HL-60/S4 treated with phorbol 12-myristate 13-acetate at 8.2 ng/mL for 4 days and 3 days (cell line): ENCODE measurements around the gene DES.

ENCODE experiments used
- in situ Hi-C: fragments of 300-500 bp; cut with MboI; formaldehyde crosslinking; loops from 2 replicates; pipeline ENCODE4 v1.15.0; 2022; ENCODE audit warnings: low sequenced_read_pairs

DES gene

DNA sequence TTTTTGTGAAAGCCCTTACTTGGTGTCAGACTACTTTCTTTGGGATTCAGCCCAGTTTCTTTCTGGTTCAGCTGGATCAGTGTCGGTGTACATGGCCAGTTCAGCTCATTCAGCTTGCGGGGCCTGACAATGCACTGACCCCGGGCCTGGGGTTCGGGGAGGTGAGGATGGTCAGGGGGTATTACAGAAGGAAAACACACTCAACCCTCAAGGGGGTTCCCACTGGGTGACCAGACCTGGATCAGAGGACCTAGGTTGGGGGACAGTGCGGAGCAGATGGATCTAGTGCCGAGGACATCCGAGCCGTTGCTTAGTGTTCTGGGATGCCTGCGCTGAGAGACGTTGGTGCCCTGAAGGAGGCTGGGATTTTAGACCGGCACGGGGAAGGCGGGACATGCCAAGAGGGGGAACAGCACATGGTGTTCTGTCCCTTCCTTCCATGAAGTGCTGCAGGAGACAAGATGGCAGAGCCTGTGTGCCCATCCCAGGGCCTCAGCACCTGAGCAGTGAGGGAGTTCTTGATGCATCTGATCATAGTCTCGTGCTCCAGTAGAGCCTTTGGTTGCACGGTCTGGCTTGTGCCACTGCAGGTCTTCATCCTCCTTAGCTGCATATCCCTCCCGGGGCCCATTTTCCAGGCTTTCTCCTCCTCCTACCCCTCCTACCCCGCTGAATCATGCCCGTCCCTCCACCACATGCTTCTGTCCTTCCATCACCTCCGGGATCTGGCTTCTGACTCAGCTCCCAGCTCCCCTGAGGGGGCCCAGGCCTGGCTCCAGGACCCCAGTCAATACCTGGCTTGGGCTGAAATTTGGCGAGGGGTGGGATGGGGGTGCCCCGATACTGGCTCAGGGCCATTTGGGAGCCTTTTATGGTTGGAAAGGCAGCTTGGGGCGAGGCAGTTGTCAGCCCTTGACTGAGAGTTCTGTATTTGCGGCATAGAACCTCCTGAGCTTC is 34.5 kb downstream of the DES start:
- in situ Hi-C loops = no loop called here

DNA sequence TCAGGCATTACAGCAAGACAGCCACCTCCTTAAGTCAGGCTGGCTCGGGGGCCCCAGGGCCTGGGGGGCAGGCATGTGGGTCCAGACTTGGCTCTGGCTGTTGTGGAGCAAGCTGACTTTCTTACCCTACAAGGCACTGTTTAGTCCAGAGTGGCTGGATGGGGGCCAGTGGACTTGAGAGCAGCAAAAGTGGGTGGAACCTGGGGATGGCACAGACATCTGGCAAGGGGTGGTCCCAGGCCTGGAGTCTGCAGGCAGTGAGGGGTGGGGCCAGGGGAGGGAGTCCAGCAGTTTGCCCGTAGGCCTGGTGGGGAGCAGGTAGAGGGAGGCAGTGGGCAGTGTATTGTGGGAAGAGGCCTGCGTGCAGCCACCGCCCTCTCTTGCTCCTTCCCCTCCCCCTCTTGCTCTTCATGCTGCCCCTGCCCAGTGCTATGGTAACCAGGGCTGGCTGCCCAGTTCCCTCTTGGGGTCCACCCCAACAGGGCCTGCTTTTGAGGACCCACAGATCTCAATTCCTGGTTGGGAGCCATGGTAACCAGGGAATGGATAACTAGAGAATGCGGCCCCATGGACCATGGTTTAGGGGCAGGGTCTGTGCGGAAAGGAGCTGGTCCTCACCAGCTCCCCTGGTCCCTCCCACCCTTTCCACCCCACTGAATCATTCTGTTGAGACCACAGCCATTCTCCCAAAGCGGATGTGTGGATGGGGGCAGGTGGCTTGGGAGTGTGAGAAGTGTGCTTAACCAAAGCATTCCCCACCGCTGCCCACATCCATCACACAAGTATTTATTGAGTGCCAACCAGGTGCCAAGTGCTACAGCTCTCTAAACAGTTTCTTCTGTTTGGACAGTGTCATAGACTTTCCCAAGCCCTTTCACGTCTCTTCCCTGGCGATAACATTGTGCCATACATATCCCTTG is 35.8 kb downstream of the DES start:
- in situ Hi-C loops = no loop called here

DNA sequence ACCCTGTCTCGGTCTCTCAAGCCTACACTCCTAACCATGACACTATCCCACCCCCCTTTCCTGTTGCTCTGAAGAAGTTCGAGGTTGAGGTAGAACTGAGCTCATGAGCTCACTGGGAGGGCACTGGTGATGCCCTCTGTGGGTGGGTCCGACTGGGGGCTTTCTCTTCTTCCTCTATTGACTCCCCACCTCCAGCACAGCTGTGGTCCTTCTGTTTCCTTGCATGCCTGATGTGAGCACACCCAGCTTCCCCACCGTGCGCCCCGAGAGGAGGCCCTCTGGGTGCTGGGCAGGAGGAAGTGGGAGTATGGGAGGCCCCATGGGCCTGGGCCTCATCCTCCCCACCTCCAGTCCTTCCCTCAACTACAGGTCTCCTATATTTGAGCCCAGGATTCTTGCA is 37.4 kb downstream of the DES start:
- in situ Hi-C loops = no loop called here

DNA sequence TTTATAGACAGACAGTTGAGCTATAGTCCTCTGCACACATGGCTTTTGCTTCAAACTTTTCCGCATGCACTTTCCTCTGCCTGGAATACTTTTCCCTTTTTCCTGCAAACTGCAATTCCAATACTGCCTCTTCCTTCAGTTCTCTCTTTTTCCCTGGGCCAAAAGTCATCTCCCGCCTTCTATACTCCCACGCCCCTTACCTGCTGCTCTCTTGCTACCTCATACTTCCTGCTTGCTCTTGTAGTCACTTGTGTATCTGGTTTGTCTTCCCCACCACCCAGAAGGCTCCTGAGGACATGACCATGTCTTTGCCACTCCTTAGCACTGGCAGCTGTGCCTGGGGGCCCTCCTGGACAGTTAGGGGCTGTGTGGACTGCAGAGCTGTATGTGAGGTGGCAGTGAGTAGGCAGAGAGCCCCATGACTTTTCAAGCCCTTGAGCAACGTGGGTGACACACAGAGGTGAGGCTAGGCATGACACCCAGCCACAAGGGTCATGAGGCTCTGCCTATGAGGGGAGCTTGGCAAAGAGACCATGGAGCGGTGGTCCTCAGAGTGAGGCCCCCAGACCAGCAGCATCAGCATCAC is 39.7 kb downstream of the DES start:
- in situ Hi-C loops = no loop called here

DNA sequence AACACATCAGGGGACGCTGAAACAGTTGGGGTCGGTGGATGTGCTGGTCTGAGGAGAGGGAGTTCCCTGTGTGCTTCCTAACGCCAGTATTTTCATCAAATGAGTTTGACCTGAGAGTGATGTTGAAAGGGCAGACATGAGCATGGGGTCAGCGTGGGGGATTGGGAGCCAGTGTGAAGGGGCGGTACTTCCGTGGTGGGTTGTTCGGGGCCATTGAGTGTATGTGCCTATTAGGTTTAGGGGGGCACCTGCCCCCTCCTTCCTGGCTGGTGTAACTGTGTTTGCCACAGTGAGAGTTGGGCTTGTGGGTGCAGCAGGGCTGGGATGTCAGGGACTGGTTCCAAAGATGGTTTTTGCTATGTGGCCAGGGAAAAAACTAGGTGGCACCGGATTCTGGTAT is 40.8 kb downstream of the DES start:
- in situ Hi-C loops = no loop called here

DNA sequence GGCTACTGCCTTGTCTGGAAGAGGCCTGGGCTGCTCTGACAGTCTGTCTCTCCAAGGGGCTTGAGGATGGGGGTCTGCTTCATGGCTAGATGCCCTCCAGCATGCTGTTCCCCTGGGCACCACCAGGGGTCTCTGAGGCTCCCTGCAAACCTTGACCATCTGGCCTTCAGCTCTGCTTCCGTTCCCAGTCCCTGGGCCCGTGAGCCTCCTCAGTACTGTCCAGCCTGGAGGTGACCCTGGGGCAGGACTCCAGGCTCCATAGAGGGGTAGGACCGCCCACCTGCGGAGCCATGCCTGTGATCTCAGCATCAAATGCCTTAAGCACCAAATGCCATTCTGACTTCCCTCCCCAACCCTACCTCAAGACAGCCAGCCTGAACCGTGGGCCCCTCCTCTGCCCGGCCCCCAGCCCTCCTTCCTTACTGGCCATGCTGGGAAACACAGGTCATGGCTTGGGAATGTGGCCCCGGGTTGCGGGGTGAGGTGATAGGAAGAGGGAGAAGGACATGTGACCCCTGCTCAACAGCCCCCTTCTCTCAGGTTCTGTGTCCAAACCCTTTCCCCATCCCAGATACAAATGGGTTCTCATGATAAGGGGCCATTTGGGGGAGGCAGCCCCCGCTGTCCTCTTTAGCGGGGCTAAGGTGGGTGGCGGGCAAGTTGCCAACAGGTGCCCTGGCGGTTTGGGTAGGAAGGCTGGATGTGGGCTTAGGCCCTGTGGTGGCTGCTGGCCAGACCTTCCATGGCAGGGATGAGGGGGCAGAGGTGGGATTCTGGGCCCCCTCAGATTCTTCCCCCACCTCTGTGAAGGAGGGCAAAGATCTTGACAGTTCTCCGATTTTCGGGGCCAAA is 41.5 kb downstream of the DES start:
- in situ Hi-C loops = no loop called here

DNA sequence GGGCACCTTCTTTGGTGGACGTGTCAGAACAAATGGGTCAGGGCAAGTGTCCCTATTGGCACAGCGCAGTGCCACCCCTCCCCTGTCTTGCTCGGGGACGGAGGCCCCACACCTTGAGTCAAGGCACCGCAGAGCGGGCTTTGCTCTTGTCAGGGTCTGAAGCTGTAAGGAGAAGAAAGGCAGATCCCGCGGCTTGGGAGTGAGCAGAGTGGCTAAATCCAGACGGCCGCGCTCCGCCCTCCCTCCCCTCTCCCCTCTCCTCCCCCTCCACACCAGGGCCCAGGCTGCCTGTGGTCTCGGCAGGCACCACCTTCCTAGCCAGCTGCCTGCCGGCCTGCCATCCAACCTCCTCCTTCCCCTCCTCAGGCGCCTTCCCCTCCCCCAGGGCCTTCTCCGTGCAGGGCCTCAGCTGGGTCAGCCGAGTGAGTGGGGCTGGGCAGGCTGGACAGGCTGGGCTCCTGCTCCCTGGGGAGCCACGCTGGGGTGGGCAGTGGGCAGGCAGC is 42.3 kb downstream of the DES start:
- in situ Hi-C loops = no loop called here

DNA sequence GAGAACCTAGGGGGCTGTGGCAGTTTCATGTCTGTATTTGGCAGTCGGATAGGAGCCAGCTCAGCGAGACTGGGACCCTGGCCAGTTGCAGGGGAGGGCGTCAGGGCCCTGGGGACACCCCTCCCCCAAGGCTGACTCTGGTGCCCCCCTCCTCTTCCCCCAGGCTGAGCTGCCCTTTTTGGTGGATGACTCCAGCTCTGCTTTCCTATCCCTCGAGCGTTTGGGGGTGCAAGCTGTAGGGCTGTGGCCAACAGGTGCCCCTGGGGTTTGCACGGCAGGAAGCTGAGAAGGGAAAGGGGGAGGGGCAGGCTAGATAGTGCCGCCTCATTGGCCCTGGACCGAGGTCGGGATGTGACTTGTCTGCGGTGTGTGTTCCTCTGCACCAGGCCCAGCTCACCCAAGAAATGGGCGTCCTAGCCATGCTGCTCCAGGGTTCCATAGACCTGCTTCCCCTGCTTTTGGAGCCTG is 42.9 kb downstream of the DES start:
- in situ Hi-C loops = no loop called here

DNA sequence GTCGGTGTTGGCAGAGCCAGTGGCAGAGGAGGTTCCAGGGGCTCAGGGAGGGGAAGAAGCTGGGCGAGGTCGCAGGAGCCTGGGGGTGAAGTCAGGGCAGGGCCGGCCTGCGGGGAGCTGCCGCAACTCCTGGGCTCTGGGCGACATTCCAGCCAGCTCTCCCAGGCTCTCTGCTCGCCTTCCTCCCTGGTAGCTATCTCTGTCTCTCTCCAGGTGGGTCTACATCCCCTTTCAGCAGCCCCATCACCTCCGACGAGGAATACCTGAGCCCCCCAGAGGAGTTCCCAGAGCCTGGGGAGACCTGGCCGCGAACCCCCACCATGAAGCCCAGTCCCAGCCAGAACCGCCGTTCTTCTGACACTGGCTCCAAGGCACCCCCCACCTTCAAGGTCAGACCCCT is 43.5 kb downstream of the DES start:
- in situ Hi-C loops = no loop called here

DNA sequence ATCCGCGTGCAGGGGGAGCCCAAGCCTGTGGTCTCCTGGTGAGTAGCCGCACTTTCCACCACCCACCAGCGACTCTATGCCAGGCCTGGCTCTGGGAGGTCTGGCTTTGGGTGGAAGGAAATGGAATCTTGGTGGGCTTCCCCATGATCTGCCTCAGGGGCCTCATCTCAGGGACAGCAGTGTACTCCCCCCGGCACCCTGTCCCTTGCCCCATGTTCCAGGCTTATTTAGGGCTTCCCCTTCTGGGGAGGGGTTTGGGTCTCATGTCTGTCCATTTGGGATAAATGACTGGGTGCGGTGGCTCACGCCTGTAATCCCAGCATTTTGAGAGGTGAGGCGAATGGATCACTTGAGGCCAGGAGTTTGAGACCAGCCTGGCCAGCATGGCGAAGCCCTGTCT is 44.2 kb downstream of the DES start:
- in situ Hi-C loops = no loop called here

DNA sequence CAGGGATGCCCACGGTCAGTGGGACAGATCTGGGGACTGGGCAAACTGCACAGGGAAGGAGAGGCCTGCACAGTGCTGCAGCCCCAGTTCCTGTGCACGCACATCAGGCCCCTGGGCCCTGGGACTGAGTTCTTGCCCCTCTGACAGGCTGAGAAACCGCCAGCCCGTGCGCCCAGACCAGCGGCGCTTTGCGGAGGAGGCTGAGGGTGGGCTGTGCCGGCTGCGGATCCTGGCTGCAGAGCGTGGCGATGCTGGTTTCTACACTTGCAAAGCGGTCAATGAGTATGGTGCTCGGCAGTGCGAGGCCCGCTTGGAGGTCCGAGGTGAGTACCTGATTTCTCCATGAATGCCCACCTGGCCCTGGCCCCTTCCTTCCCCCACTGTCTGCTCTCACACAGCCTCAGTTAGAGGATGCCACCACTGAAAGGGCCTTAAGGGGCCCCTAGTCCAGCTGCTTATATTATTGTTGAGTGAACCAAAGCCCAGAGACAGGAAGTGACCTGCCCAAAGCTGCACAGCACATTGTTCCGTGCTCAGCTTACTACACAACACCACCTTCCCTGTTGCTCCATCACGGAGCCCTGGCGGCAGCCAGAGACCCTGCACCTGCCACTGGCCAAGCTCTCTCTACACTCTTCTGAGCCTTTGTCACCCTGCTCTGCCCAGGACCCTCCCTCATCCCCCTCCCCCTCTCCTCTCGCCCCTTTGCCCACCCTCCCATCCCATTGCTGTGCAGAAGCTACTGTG is 46.3 kb downstream of the DES start:
- in situ Hi-C loops = no loop called here

DNA sequence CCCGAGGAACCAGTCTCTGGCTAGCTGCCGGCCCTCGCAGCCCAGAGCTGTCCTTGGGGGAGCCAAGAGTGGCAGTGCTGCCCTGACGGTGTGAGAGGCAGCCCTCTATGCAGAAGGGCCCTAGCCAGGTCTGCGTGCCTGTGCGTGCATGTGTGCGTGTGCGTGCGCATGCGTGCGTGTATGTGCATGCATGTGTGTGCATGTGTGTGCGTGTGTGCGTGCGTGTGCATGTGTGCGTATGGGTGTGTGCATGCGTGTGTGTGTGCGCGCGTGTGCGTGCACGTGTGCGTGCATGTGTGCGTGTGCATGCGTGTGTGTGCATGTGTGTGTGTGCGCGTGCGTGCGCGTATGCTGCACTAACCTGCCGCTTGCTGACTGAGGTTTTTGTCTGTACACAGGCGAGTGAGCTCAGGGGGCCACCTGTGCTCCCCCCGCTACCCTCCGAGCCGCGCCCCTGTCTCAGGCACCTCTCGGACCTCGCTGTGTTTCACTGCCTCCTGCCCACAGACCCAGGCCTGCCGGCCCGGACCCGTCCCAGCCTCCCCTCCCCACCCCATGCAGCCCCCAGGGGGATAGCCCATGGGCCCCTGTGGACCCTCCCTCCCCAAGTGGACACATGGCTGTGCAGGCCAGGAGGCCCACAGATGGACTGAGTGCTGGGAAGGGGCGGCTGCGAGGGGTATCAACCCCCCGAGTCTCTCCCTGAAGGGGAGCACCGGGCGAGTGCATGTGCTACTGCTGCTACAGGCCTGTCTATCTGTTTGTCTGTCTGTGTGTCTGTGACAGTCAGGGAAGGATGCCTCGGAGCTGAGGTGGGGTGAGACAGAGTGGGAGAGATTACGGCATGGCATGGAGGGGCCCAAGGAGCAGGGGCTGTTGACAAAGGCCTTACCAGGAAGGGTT is 47.7 kb downstream of the DES start:
- in situ Hi-C loops = no loop called here

DNA sequence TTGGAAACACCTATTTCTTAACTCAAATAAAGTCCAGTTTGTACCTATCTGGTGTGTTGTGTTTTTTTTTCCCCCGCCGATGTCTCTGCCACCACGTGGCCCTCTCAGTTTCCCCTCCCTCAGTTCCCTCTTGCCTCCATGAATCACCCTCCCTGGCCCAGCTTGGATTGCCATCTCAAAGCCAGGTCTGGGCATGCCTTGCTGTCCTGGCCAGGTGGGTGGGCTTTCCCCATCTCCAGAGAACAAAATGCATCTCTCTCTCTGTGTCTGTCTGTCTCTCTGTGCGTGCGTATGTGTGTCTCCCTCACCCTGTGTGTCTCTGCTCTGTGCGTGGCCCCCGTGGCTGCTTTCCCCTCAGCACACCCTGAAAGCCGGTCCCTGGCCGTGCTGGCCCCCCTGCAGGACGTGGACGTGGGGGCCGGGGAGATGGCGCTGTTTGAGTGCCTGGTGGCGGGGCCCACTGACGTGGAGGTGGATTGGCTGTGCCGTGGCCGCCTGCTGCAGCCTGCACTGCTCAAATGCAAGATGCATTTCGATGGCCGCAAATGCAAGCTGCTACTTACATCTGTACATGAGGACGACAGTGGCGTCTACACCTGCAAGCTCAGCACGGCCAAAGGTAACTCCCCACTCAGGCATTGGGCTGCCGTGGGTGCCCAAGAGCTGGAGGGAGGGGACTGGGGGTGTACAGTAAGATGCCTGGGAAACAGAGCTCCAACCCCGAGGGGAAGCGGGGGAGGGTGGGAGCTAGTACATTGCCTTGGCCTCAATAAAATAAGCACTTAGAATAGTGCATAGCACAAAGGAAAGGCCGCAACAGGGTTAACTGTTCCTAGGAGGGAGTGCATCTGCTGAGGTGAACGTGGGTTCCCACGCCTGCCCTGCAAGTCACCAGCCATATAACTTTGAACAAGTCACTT is 48.9 kb downstream of the DES start:
- in situ Hi-C loops = no loop called here

DNA sequence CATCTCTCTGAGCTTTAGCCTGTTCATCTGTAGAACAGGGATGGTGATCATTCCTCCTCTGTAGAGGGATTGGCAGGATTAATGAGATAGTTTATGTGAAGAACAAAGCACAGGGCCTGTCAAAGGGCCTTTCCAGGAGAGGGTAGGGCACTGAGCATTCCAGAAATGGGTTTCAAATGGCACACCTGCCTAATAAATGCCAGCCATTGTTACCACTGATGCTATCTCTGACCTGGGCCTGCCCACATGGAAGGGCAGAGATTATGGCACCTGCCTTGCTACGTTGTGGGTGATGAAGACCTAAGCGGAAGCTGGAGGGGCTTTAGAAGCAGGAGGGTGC is 49.5 kb downstream of the DES start:
- in situ Hi-C loops = no loop called here

DNA sequence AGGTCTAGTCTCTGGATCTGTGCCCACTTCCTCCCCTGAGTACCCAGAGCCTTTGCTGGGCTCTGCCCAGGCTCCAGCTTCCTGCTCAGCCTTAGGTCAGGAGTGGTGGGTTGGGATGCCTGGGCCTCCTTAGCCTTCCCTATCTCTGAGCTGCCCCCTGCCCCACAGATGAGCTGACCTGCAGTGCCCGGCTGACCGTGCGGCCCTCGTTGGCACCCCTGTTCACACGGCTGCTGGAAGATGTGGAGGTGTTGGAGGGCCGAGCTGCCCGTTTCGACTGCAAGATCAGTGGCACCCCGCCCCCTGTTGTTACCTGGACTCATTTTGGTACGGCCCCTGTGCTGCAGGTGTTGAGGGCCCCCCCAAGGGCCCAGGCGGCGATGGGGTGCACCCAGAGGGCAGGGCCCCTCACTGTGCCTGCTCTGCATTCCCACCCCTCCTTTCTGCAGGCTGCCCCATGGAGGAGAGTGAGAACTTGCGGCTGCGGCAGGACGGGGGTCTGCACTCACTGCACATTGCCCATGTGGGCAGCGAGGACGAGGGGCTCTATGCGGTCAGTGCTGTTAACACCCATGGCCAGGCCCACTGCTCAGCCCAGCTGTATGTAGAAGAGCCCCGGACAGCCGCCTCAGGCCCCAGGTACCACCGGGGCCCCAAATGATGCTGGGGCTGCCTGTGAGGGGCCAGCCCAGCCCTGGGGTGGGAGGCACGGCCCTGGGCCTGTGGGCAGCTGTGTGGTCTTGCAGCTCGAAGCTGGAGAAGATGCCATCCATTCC is 50.4 kb downstream of the DES start:
- in situ Hi-C loops = no loop called here

DNA sequence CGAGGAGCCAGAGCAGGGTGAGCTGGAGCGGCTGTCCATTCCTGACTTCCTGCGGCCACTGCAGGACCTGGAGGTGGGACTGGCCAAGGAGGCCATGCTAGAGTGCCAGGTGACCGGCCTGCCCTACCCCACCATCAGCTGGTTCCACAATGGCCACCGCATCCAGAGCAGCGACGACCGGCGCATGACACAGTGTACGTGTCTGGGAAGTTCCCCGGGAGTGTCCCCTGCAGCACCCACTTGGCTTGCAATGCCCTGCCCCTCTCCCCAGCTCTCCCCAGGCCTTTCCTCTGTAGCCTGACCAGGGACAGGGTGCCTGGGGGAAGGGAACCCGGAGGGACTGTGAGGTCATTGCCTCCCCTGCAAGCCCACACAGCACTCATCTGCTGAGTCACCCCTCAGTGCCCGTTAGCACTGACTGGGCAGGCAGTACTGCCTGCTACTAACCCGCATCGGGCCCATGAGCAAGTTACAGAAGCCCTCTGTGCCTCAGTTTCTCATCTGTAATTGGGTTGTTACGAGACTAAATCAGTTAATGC is 51.1 kb downstream of the DES start:
- in situ Hi-C loops = no loop called here

DNA sequence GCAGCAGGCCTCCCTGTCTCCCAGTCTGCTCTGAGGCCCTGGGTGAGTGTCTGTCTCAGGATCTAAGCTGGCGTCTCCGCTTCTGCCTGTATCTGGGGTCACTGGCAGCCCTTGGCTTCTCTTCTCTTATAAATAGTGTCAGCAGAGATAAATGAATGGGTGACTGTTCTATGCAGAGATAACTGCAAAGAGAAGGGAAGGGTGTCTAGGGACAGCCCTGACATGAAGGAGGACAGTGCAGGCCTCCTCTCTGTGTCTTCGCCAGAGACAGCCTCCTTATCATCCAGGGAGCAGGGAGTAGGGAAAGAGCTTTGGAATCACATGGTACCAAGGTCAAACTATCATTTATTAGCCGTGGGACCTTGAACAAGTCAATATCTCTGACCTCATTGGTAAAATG is 52.3 kb downstream of the DES start:
- in situ Hi-C loops = no loop called here
